NCI-H2107 treated with DMSO at 0.1 percent for 48 hours (cell line): ENCODE results near the gene TEX101.
"Not testable (repeated sequence)": the region's sequence is repeated elsewhere in the genome, so short reads cannot be mapped to it uniquely, and the experiment has no call there.

Experiments
- DNase-seq: peaks from one replicate; lab custom pipeline; 2025; ENCODE audit not compliant: unreplicated experiment; lab: John Stamatoyannopoulos, UW

The TEX101 gene, protein sequence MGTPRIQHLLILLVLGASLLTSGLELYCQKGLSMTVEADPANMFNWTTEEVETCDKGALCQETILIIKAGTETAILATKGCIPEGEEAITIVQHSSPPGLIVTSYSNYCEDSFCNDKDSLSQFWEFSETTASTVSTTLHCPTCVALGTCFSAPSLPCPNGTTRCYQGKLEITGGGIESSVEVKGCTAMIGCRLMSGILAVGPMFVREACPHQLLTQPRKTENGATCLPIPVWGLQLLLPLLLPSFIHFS

DNA sequence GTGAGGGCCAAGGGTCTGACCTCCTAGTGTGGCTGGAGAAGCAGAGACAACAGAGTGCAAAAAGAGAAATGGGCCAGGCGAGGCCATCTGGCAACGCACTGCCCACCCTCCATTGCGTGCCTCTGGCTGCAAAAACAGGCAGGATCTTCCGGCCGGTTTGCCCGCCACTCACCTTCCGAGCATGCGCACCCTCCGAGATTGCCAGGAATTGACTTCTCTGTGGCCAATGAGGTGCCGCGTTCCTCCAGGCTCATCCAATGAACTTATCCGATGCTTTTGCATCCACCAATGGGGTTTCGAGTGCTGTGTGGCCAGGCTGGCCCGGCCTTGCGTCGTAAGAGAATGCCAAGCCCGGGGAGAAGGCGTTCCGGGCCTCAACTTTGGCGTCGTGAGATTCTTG lies at the start of gene TEX101:
TSS of gene TEX101 (plus strand) at position 337 of the 400 bp plus-strand sequence. CDS start 1,030 bp downstream, outside the sequence.
- DNase-seq: no peak

DNA sequence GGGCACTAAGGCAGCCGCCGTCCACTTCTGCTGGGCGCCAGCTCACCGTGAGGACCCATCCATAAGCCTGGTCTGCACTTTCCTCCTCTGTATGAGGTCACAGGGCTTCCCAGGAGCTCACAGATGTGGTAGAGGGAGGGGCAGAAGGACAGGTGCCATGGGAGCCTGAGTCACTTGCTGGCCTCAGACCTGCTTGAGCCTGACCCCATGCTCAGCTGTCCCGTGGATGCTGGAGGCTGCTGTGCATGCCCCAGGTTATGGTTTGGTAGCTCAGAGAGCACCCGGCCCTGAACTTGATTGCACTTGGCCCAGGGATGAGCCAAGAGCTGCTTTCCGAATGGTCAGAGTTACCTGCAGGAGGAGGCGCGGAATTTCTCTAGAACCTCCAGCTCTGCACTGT lies 49.0 kb upstream of the TEX101 start:
- not testable (repeated sequence) for DNase-seq

DNA sequence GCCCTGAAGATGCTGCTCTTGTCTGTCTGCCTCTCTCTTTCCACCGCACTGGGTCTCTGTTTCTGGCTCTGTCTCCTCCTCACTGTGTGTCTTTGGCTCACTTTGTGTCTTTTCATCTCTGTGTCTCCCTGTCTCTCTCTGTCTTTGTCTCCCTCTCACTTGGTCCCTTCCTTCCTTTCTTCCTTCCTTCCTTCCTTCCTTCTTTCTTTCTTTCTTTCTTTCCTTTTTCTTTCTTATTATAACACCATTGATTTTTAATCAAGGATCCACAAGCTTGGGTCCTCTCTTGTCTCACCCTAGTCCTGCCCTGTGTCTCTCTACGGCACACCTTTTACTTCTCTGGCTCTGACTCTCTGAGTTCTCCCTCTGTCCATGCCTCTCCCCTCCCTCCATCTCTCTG lies 46.9 kb upstream of the TEX101 start:
- no peak for DNase-seq

DNA sequence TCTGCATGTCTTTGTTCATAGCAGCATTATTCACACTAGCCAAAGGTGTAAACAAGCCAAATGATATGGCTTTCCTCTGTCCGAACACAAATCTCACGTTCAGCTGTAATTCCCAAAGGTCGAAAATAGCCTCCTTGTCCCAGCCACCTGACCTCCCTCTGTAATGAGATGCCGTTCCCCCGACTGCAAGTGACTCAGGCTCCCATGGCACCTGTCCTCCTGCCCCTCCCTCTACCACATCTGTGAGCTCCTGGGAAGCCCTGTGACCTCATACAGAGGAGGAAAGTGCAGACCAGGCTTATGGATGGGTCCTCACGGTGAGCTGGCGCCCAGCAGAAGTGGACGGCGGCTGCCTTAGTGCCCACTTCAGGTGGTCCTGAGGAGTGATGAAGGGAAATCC lies 45.8 kb upstream of the TEX101 start:
- not testable (repeated sequence) for DNase-seq

DNA sequence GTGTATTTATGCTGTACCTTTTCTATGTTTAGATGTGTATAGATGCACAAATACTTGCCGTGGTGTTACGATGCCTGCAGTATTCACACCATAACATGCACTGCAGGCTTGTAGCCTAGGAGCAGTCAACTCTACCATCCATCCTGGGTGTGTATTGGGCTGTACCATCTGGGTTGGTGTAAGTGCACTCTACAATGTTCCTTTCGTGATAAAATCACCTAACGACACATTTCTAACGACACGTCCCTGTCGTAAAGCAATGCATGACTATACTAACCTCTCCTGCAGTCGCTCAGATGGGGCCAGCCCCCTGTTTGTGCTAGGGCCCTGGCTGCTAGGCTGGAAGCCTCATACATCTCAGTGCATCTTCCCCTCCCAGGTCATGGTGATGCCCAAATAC lies 42.8 kb upstream of the TEX101 start:
- DNase-seq: no peak

DNA sequence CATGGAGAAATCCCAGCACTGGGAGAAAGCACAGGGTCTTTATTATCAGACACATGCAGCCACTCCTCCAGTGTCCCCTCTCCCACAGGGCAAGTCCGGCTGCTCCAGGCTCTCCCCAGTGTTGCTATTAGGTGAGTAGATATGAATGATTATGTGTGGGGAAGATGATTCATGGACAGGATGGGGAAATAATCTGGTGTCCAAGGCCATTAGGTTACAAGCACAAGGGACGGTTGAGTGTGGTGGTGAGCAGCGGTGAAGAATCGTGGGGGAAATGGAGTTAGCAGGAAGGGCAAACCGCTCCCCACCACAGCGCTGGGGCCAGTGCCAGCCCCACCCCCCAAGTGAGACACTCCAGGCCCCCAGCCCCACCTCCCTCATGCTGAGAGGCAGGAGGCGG lies 42.2 kb upstream of the TEX101 start:
- no peak for DNase-seq

DNA sequence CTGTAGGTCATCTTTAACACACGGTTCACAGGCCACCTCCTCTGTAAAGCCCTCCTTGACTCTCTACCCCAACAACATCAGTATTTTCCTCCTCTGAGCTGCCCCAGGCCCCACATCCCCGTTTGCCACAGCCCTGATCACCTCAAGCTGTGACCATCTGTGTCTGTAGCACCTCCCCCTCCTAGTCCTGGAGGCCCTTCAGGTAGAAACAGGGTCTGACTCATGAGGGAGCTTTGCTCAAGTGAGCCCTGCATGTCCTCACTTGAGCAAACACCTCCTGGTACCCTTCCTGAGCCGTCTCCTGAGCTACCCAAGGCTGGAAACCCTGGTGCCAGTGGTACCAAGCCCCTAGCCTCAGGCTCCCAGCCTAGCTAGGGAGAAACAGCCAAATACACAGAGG lies 37.1 kb upstream of the TEX101 start:
- not testable (repeated sequence) for DNase-seq

DNA sequence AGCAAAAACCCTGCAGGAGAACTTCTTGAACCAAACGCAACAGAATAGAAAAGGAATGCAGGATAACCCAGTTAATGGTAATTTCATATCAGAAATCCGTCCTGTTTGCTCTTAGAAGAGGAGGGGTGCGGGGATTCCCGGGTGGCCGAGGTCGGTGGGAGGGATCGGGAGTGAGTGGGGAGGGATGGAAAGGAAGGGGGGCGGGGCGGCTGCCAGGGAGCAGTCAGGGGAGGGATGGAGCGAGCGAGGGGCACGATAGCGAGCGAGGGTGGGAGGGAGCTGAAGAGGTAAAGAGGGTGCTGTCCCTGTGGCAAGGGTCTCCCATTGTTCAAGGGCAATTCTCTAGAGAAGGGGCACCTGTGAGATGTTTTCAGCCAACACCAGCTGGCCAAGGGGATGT lies 34.7 kb upstream of the TEX101 start:
- no peak for DNase-seq

DNA sequence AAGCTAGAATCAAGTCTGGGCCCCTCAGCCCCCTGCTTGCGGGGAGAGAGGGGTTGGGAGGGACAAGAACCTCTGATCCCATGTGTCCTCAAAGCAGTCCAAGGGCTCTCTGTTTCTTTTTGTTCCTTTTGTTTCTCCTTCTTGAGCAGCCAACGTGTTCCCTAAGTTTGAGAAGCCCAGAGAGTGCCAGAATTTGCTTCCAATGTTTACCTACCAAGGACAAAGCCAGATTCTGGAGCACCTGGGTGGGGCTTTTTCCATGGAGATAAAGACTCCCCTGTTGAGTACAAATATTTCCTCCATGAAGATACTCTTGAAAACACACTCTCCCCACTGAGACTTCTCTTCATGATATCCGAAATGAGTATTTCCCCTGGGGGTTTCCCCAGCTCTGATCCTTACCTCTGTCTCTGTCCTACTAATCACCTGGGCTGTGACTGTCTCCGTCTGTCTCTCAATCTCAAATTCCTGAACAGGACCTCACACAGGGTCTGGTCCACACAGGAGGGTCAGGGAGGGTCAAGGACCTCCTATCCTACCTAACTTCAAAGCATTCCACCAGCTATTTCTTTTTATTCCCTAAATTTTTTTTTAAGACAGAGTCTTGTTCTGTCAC lies 33.8 kb upstream of the TEX101 start:
- no peak for DNase-seq

DNA sequence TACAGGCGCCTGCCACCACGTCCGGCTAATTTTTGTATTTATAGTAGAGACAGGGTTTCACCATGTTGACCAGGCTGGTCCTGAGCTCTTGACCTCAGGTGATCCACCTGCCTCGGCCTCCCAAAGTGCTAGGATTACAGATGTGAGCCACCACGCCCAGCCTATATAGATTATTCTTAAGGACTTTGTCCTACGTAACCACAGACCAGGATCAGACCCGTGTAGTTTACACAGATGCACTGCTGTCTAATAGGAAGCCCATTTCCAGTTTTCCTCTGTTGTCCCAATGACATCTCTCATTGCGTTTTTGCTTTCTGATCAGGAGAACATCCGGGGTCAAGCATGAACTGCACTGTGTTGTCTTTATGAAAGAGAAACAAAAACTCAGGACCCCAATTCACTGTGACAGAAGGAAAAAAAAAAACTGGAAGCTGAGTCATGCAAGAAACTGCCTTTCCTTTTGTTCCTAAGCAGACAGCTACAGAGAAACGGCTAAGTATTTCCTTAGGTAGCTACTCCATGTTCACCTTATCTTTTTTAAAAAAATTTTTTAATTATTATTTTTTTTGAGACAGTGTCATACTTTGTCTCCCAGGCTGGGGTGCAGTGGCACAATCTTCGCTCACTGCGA lies 32.0 kb upstream of the TEX101 start:
- not testable (repeated sequence) for DNase-seq

DNA sequence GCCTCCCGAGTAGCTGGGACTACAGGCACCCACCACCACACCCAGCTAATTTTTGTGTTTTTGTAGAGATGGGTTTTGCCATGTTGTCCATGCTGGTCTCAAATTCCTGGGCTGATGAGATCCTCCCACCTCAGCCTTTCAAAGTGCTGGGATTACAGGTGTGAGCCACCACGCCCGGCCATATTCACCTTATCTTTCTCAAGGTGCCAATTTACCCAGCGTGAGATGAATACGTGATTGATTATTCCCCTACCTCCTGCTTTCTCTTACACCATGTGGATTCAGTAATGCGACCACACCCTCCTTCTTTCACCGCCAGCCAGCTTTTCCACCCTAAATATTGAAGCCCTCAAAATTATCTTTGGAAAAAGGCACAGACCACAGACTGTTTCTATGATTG lies 31.4 kb upstream of the TEX101 start:
- DNase-seq: not testable (repeated sequence)

DNA sequence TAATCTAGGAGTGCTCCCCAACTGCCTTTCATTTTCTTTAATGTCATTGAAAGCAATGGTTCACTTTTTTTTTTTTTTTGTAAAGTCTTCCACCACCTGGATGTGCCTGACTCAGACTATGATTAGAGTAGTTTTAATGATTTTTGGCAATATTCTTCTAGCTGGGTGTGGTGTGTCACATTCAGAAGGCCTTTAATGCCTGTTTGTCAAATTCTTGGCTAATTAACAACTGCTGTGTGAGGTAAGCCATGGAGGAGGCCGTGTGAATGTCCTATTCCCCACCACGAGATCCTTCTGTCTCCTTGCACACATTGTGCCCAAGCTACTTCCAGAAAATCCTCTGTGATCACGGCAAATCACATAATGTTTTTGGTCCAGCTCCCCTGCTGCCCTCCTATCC lies 30.9 kb upstream of the TEX101 start:
- DNase-seq: not testable (repeated sequence)

DNA sequence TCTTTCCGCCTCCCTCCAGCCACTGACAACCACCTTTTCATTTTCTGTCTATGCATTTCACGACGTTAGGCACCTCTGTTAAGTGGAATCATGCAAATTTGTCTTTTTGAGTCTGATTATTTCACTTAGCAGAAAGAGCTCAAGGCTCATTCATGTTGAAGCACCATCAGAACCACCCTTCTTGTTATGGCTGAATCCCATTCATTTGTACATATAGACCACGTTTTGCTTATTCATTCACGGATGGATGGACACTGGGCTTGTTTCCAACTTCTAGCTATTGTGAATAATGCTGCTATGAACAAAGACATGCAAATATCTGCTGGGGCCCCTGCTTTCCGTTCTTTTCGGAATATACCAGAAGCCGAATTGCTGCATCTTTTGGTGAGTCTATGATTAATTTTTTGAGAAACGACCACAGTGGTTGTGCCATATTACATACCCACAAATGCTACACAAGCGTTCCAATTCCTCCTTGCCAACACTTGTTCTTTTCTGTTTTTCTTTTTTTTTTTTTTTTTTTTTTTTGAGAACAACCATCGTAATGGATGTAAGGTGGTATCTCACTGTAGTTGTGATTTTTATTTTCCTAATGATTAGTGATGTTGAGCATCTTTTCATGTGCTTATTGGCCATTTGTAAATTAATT lies 23.7 kb upstream of the TEX101 start:
- DNase-seq: peak; percentile 80

DNA sequence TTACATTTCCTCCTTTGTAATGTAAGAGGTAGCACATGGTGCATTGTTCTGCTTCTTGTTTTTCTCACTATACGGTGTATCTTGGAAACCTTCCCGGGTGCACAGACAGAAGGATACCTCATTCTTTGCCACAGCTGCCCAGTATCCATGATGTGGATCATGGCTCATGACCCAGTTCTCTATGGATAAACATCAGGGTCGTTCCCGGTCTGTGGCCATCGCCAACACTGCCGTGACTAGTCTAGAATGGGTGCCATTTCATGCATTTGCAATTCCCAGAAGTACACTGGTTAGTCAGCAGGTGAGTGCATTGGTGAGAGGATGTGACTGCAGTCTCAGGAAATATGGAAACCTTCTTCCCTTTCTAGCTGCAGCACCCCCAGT lies 23.1 kb upstream of the TEX101 start:
- DNase-seq: not testable (repeated sequence)

DNA sequence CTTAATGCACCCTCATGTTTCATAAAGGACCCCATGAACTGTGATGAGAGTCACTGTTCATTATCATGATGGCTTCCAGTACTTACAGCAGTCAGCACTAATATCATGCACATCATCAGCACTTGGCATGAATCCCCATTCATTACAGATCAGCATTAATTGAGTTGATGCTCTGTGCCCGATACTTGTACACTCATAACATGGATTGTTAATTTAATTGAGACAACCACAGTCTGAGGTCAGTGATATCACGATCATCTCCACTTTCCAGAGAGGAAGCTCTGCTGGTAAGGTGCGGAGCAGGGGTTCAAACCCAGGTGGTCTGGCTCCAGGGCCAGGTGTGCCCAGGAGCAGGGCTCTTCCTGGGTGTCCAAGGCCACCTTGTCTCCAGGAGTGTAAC lies 21.2 kb upstream of the TEX101 start:
- DNase-seq: not testable (repeated sequence)

DNA sequence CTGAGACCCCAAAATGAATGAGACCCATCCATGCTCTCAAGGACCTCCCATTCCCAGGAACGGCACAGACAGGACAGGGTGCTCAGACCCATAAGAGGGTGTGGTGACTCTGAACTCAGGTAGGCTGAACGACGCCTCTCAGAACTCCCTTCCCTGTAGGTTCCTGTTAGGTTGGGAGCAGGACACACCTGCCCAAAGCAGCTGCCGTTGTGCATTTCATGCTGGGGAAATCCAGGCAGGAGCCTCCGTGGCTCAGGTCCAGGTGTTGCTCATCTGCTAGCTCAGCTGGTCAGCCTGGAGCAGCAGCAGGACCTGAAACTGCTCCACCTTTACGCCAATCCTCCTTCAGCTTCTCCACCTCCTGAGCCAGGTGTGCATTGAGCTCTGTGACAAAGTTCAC lies 19.1 kb upstream of the TEX101 start:
- DNase-seq: no peak

DNA sequence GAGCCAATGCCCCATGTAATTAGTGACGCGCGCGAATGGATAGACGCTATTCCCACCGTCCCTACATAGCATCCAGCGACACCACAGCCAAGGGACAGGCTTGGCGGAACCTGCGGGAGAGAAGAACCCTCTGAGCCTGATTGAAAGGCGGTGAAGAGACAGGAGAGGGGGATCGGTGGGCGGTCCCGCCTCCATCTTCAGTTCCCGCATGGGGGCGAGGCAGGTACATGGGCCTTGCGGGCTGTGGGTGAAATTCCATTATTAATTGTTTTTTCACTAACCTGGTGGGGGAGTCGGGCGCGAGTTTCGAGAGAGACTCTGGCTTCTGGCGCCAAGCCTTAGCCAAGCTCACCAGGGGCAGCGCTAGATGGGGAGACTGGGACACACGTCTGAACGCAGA lies 8.4 kb upstream of the TEX101 start:
- no peak for DNase-seq

DNA sequence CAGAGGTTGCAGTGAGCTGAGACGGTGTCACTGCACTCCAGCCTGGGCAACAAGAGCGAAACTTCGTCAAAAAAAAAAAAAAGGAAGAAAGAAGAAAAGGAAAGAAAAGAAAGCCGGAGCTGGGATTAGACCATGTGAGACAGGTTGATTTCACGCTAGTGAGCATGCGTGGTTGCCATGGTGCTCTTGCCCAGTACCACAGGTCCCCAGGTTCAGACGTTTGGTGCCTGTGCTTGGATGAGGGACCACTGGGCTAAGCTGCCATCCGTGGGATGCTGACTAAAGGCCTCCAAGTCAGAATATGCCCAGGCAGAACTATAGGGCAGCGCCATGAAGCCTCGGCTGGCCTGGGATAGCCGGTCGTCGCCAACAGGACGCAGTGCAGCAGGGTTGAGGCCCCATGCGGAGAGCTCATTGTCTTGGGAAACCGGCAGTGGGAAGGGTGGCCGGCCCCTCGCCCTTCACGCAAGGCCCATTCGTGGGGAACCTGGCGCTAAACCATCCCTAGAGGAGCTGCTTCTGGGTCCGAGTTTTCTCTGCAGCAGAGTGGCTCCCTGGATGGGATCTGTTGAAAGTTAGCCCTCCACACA lies 7.2 kb upstream of the TEX101 start:
- DNase-seq: no peak

DNA sequence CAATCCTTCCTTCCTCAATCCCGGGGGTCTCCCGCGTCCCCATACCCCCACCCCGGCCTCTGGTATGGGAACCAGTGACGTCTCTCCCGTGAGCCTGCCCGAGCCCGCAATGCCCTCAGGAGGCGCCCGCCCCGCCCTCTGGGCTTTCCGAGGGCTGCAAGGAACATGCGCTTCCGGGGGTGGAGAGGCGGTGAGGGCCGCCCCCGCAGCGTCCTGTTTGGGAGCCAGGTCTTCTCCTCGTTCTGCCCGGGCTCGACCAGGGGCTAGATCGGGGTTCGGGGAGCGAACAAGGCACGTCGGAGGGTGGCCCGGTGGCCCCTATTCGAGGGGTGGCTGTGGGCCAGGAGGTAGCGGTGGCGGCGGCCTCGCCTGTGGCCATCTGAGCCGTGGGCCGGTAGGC lies 6.6 kb upstream of the TEX101 start:
- DNase-seq: no peak

DNA sequence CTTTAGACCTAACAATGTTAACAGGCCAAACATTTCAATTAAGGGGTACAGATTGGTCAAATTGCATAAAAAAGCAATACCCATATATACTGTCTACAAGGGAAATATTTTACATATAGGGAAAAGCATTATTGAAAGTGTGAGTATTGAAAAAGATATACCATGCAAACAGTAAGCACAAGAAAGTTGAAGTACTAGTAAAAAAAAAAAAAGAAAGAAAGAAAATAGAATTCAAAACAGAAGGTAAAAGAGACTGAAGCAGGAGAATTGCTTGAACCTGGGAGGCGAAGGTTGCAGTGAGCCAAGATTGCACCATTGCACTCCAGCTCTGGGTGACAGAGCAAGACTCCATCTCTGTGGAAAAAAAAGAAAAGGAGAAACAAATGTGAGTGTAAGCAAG lies 5.3 kb upstream of the TEX101 start:
- no peak for DNase-seq

DNA sequence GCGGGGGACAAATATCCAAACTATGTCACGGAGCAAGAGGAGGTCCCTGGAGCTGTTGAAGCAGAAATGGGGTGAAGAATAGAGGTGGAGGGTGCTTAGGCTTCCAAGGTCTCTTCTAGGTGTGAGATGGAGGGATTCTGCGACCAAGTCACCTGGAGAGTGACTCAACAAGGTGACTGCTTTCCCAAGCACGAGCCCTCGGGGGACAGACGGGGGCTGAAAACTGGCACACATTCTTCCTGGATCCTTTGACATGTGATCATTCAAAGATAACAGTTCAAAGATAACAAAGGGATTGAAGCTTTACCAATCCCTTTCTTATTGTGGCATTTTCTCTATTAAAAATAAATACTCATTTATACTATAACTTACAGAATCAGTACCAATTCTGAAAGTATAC lies 2.2 kb upstream of the TEX101 start:
- DNase-seq: no peak
